ENCODE measurements around the gene HSBP1L1. TPM values are rescaled to one million over a fixed set of nuclear protein-coding genes. Genes with fewer than 3 reads are reported as not detected.

The HSBP1L1 gene
- total RNA-seq, 4 donors from 2014 or later, result 25.0 to 45.7 (median 41.5) TPM

DNA sequence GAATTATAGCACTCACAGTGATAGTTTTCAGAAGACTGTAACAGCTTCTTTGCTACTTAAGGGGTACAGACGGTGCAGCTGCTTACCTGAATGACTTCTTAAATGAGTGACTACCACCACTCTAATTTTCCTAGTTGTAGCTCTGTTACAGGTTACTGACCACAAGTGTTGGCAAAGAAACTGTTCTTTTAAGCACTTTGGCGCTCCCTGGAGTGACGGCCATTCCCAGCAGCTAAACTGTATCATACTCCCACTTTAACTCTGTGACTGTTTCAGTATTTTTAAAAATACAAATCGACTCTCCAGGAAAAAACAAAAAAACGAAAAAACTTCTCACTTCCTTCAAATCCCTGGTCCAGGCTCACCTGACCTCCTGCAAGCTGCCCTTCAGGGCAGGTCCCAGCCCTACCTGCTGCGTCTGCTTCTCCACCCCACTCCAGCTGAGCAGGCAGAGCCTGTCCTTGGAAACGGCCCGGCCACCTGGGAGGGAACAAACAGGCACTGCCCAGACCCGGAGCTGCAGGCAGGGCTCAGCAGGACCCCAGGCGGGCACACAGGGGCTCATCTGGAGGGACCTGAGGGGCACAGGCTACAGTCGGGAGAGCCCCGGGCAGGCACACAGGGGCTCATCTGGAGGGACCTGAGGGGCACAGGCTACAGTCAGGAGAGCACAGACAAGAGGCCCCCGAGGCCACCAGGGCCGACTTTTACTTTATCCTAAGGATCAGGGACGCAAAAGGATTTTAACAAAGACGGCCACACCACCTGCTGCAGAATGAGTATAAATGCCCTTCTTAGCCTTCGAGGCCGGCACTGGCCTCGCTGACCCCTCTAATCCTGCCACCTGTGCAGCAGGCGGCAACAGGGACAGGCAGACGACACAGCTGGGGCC is 37.5 kb upstream of the HSBP1L1 start:
- 91% methylated on average over 13 of the region's 21 CpGs for WGBS
- no peaks in the 10 kb centered on the region for H3K27me3 ChIP-seq
- no peaks in the 10 kb centered on the region for H3K4me1 ChIP-seq
- DNase-seq (ENCODE audit: low spot score in 2 of 2), result peak; percentile 48 to 78
- no peak overlapping the region for H3K27ac ChIP-seq
- peaks cover 78% of the 10 kb centered on the region for H3K36me3 ChIP-seq
- TF ChIP-seq, protein P1, sequence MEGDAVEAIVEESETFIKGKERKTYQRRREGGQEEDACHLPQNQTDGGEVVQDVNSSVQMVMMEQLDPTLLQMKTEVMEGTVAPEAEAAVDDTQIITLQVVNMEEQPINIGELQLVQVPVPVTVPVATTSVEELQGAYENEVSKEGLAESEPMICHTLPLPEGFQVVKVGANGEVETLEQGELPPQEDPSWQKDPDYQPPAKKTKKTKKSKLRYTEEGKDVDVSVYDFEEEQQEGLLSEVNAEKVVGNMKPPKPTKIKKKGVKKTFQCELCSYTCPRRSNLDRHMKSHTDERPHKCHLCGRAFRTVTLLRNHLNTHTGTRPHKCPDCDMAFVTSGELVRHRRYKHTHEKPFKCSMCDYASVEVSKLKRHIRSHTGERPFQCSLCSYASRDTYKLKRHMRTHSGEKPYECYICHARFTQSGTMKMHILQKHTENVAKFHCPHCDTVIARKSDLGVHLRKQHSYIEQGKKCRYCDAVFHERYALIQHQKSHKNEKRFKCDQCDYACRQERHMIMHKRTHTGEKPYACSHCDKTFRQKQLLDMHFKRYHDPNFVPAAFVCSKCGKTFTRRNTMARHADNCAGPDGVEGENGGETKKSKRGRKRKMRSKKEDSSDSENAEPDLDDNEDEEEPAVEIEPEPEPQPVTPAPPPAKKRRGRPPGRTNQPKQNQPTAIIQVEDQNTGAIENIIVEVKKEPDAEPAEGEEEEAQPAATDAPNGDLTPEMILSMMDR (IDR thresholded peaks at IDR 0.05), result no peak
- TF ChIP-seq POLR2A (IDR thresholded peaks at IDR 0.05) (no peak), EP300 (IDR thresholded peaks at IDR 0.05) (no peak), POLR2AphosphoS5 (IDR thresholded peaks at IDR 0.05) (no peak)
- peaks cover 24% of the 10 kb centered on the region for H3K9me3 ChIP-seq
- H3K4me3 ChIP-seq, result no peak overlapping the region

DNA sequence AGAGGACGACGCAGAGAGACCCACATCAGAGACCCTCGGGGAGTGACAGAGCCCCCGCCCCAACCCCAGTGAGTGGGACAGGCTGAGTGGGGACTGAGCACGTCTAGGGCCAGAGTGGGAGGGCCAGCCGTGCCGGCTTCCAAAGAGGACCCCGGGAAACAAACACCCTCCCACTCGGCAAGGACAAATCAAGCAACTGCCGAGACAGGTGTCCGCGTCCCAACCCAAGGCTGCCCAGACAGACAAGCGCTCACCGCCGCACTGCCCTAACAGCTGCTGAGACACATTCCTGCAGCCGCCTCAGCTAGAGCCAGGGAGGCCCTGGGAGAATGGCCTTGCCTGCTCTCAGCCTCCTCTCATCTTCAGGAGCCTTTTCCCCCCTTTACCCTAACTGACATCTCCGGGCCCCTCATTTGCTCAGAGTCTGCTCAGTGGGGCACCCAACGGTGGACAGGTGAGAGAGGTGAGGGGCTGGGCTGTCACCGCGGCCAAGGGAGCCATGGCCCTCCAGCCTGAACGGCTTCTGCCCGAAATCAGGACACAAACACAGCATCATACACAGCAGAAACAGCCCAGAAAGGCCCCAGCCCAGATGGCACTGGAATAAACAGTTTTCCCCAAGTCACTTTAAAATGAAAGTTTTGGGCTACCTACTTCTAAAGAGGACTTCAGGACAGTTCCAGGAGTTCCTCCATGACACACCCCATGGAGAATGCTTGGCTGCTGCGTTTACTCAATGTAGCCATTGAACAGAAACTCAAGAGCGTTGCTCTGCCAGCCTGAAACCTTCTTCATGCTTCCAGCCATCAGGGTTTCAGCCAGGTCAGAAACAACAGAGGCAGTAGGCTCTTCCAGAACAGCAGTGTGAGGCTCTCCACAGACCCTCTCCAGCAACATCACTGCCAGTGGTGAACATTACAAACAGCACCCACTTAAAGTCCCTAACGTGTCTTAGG is 36.6 kb upstream of the HSBP1L1 start:
- Histone ChIP-seq H3K4me3 (no peak overlapping the region), H3K36me3 (peaks cover 71% of the 10 kb centered on the region), H3K27ac (no peak overlapping the region), H3K4me1 (no peaks in the 10 kb centered on the region), H3K9me3 (peaks cover 29% of the 10 kb centered on the region), H3K27me3 (no peaks in the 10 kb centered on the region)
- DNase-seq (ENCODE audit: low spot score in 2 of 2), result peak; percentile 56 to 70
- no peak for TF ChIP-seq POLR2AphosphoS5 (IDR thresholded peaks at IDR 0.05)
- TF ChIP-seq POLR2A (IDR thresholded peaks at IDR 0.05), result no peak
- TF ChIP-seq, protein P1 (IDR thresholded peaks at IDR 0.05), result no peak
- TF ChIP-seq EP300 (IDR thresholded peaks at IDR 0.05), result no peak
- 92% methylated on average over 16 of the region's 25 CpGs for WGBS

DNA sequence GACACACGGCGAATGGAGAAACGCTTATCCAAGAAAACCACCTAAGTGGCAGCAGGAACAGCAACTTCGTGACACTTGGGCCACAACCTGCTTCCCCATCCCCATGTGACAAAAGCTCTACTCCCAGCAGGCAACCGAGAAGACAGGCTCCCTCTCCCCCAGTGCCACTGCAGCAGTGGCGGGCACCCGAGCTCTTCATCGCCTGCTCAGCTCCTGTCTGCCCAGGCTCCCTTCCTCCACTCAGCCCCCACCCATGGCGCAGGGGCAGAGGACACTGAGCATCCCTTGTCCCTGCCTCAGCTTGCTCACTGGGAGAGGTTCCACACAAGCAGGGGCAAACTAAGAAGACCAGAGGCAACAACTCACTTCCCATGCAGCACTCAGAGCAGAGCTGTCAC is 35.9 kb upstream of the HSBP1L1 start:
- Histone ChIP-seq H3K27ac (no peak overlapping the region), H3K9me3 (peaks cover 34% of the 10 kb centered on the region), H3K4me3 (no peak overlapping the region), H3K36me3 (peaks cover 72% of the 10 kb centered on the region), H3K27me3 (no peaks in the 10 kb centered on the region), H3K4me1 (no peaks in the 10 kb centered on the region)
- over 99% methylated on average over 9 of the region's 9 CpGs for WGBS
- TF ChIP-seq POLR2AphosphoS5 (IDR thresholded peaks at IDR 0.05) (no peak), EP300 (IDR thresholded peaks at IDR 0.05) (no peak), POLR2A (IDR thresholded peaks at IDR 0.05) (no peak)
- TF ChIP-seq, protein P1 (IDR thresholded peaks at IDR 0.05), result no peak
- DNase-seq (ENCODE audit: low spot score in 2 of 2), result peak; percentile 34 to 35

- Histone ChIP-seq H3K27me3 (no peaks in the 10 kb centered on the region), H3K4me3 (no peak overlapping the region), H3K36me3 (peaks cover 68% of the 10 kb centered on the region), H3K27ac (no peak overlapping the region), H3K9me3 (peaks cover 37% of the 10 kb centered on the region), H3K4me1 (no peaks in the 10 kb centered on the region)
- TF ChIP-seq EP300 (IDR thresholded peaks at IDR 0.05) (no peak), POLR2A (IDR thresholded peaks at IDR 0.05) (no peak), POLR2AphosphoS5 (IDR thresholded peaks at IDR 0.05) (no peak)
- TF ChIP-seq, protein P1 (IDR thresholded peaks at IDR 0.05), result no peak
- 94% methylated on average over 2 of the region's 2 CpGs for WGBS
- no peak for DNase-seq (ENCODE audit: low spot score in 2 of 2)
Observed at GRCh38 chr18:79930020-79930642, 34.3 kb upstream of the HSBP1L1 start.
